GM12878 (cell line): ENCODE measurements around the gene STX7. TPM values are rescaled to one million over a fixed set of nuclear protein-coding genes. Genes with fewer than 3 reads are reported as not detected.

Experiments
- ATAC-seq: fragments of 200-7000 bp; cut with Tn5 transposase; 3 replicates; pipeline ENCODE4 v1.9.1; 2020; ENCODE audit warnings: mild to moderate bottlenecking, moderate library complexity
- BruUV-seq: library from RNA; stranded (reverse); fragments of 400-500 nt; replicated peaks from 2 replicates; lab custom pipeline; 2021; lab: Mats Ljungman, UMichigan
- CTCF ChIA-PET: fragments of 300-600 bp; sonication (Branson Sonifier 250); formaldehyde crosslinking; extraction: SDS; loops from one replicate; lab custom pipeline; 2021; ENCODE audit warnings: inconsistent platforms; lab: Yijun Ruan, JAX
- POLR2A ChIA-PET: fragments of 350-600 bp; formaldehyde crosslinking; extraction: SDS; loops from one replicate; lab custom pipeline; 2021; ENCODE audit warnings: inconsistent platforms; lab: Charles Lee
- RAD21 ChIA-PET: fragments of 300-600 bp; sonication (Branson Sonifier 250); formaldehyde crosslinking; loops from one replicate; lab custom pipeline; 2023; ENCODE audit warnings: antibody characterized with exemption; ENCODE audit not compliant: unreplicated experiment; lab: Charles Lee
- SMC1A ChIA-PET: fragments of 300-600 bp; sonication (Branson Sonifier 250); formaldehyde crosslinking; loops from one replicate; lab custom pipeline; 2023; ENCODE audit not compliant: unreplicated experiment, uncharacterized antibody; lab: Charles Lee
- DNase-seq: peaks from one replicate; pipeline ENCODE4 v3.0.0-alpha.2; 2011; ENCODE audit warnings: low read depth, low spot score
- FAIRE-seq: peaks from 3 replicates; lab custom pipeline; 2011; peaks lifted over from hg19 to GRCh38; lab: Jason Lieb, UNC
- H2AFZ ChIP-seq: 2 replicates; pipeline ENCODE4 v1.6.0; 2011; ENCODE audit warnings: low read depth, low read length, control low read depth; ENCODE audit not compliant: control insufficient read depth
- H3K27ac ChIP-seq: 2 replicates; pipeline ENCODE4 v1.5.1; 2011; ENCODE audit warnings: control low read depth; ENCODE audit not compliant: control insufficient read depth, insufficient read depth
- H3K27me3 ChIP-seq, 2 experiments: replicated peaks in 1 of 2; 2 replicates each; pipeline versions ENCODE4 v1.6.0 to v1.6.1; 2011; ENCODE audit warnings: low read length in 1 of 2; ENCODE audit not compliant: control insufficient read depth in 2 of 2, insufficient read depth in 2 of 2
- H3K36me3 ChIP-seq, 2 experiments: 2 replicates each; pipeline ENCODE4 v1.5.1; 2011; ENCODE audit warnings: low read length in 1 of 2; ENCODE audit not compliant: control insufficient read depth in 2 of 2, insufficient read depth in 2 of 2
- H3K4me1 ChIP-seq: 2 replicates; pipeline ENCODE4 v1.6.1; 2011; ENCODE audit warnings: mild to moderate bottlenecking, low read length, moderate library complexity, mixed read lengths; ENCODE audit not compliant: control insufficient read depth, insufficient read depth
- H3K4me2 ChIP-seq: 2 replicates; pipeline ENCODE4 v1.6.0; 2011; ENCODE audit warnings: control low read depth; ENCODE audit not compliant: control insufficient read depth, insufficient read depth
- H3K4me3 ChIP-seq: fragments of 200-600 bp; sonication (generic); 2 replicates; pipeline ENCODE4 v1.5.1; 2016
- H3K79me2 ChIP-seq: 2 replicates; pipeline ENCODE4 v1.6.0; 2011; ENCODE audit warnings: low read length; ENCODE audit not compliant: control insufficient read depth, insufficient read depth
- H3K9ac ChIP-seq: 2 replicates; pipeline ENCODE4 v1.8.0; 2011; ENCODE audit warnings: low read length, control low read depth, mixed read lengths; ENCODE audit not compliant: control insufficient read depth, insufficient read depth
- H3K9me3 ChIP-seq: replicated peaks from 3 replicates; pipeline ENCODE4 v1.5.1; 2011; ENCODE audit warnings: mild to moderate bottlenecking, low read length; ENCODE audit not compliant: control insufficient read depth, insufficient read depth
- H4K20me1 ChIP-seq: 2 replicates; pipeline ENCODE4 v1.6.0; 2011; ENCODE audit not compliant: control insufficient read depth, insufficient read depth
- BHLHE40 ChIP-seq, 2 experiments: fragments of 450-650 bp in 1 of 2; IDR thresholded peaks; 2 replicates each; pipeline ENCODE4 v1.6.1; 2011 to 2017; ENCODE audit warnings: low read depth in 2 of 2, borderline replicate concordance in 1 of 2, improper control_type of control experiment in 1 of 2, low read length in 1 of 2, mild to moderate bottlenecking in 1 of 2
- IKZF2 ChIP-seq, 2 experiments: fragments of 450-650 bp; IDR thresholded peaks; 2 replicates each; pipeline ENCODE4 v1.6.1; 2017; ENCODE audit warnings: mild to moderate bottlenecking in 2 of 2, moderate library complexity in 2 of 2
- MLLT1 ChIP-seq: fragments of 450-650 bp; IDR thresholded peaks from 2 replicates; pipeline ENCODE4 v1.6.1; 2016; ENCODE audit warnings: mild to moderate bottlenecking
- MXI1 ChIP-seq: fragments of 150-350 bp; IDR thresholded peaks from 2 replicates; pipeline ENCODE4 v1.6.1; 2011; ENCODE audit warnings: low read depth, mild to moderate bottlenecking, inconsistent platforms, low read length, improper control_type of control experiment
- RAD51 ChIP-seq: fragments of 450-650 bp; IDR thresholded peaks from 2 replicates; pipeline ENCODE4 v1.6.1; 2016; ENCODE audit warnings: moderate library complexity, mild to moderate bottlenecking, inconsistent platforms
- STAT3 ChIP-seq: IDR thresholded peaks from 2 replicates; pipeline ENCODE4 v1.6.1; 2011; ENCODE audit warnings: low read depth, low read length, improper control_type of control experiment
- USF2 ChIP-seq: IDR thresholded peaks from 2 replicates; pipeline ENCODE4 v1.6.1; 2011; ENCODE audit warnings: low read depth, low read length, improper control_type of control experiment, borderline replicate concordance
- WGBS: methylation state at CpG from one replicate; pipeline ENCODE4 v1.1.6; 2016; ENCODE audit warnings: low lambda C conversion rate; ENCODE audit not compliant: insufficient replicate concordance, insufficient coverage; ENCODE audit errors: missing lambda C conversion rate; 5-methylcytosine and 5-hydroxymethylcytosine counted together
- in situ Hi-C: fragments of 300-500 bp; cut with MboI; formaldehyde crosslinking; loops from 9 replicates; pipeline ENCODE4 v1.14.3; 2018; ENCODE audit warnings: mixed read lengths
- intact Hi-C: fragments of 100-400 bp; cut with micrococcal nuclease; formaldehyde crosslinking; loops from one replicate; pipeline ENCODE4 v1.14.2; 2022; ENCODE audit not compliant: unreplicated experiment
- polyA plus RNA-seq, 11 experiments: library from polyadenylated mRNA; depleted of rRNA in 4 of 11; unstranded in 6 of 11; stranded (reverse) in 5 of 11; fragments of >200 nt; fragmentation: Nextera tagmentation in 4 of 11; fragmentation: Illumina TruSeq in 1 of 11; extraction: Ambion mirVana in 4 of 11; extraction: Trizol in 1 of 11; gene quantifications; 1 replicate in 1 of 11; 2 replicates in 10 of 11; pipeline versions ENCODE4 v1.2.1 to v1.2.3, GENCODE V29; 2011 to 2016; ENCODE audit warnings: inconsistent platforms in 2 of 11, missing spikeins in 2 of 11, low read depth in 1 of 11
- total RNA-seq, 4 experiments: library from RNA; depleted of rRNA in 3 of 4; stranded (reverse); fragments of >200 nt in 3 of 4; fragmentation: Illumina TruSeq in 1 of 4; extraction: Trizol in 1 of 4; gene quantifications; 2 replicates each; pipeline versions ENCODE4 v1.2.1 to v1.2.3, GENCODE V29; 2013 to 2021
- TF ChIP-seq, protein P1 (sequence below): IDR thresholded peaks from 2 replicates; pipeline ENCODE4 v1.6.1; 2012; ENCODE audit warnings: low read depth, low read length, improper control_type of control experiment
- TF ChIP-seq, protein P2 (sequence below): fragments of 450-650 bp; IDR thresholded peaks from 2 replicates; pipeline ENCODE4 v1.6.1; 2017; ENCODE audit warnings: low read depth, mild to moderate bottlenecking, moderate library complexity
- TF ChIP-seq, protein P3 (sequence below): IDR thresholded peaks from 2 replicates; pipeline ENCODE4 v1.6.1; 2011; ENCODE audit warnings: borderline replicate concordance, low read depth, mild to moderate bottlenecking, moderate library complexity, mixed read lengths, low read length; ENCODE audit not compliant: insufficient read depth; ENCODE audit errors: extremely low read length
- TF ChIP-seq, protein P4 (sequence below): fragments of 450-650 bp; IDR thresholded peaks from 2 replicates; pipeline ENCODE4 v1.6.1; 2017; ENCODE audit warnings: mild to moderate bottlenecking, moderate library complexity

The STX7 gene
- total and polyA plus RNA-seq, 10 of the 15 experiments (the other 5 are each of a cell fraction or from before 2014, with no cell fraction given), result 26.5 to 75.5 (median 51.3) TPM

GRCh38 chr6:132511210-132511830 is 1.6 kb downstream of the STX7 start:
- BruUV-seq, result no TSS peak
- TF ChIP-seq, protein P1, sequence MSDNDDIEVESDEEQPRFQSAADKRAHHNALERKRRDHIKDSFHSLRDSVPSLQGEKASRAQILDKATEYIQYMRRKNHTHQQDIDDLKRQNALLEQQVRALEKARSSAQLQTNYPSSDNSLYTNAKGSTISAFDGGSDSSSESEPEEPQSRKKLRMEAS, result peak; percentile 78
- TF ChIP-seq MXI1, result peak; percentile 75
- TF ChIP-seq USF2, result peak; percentile 74; the same call in 1 of the 2 replicates
- no peak for TF ChIP-seq STAT3
- no peak for TF ChIP-seq MLLT1
- peak; percentile 63 to 80; a peak in 3 of 4 replicates for TF ChIP-seq BHLHE40 (IDR thresholded peaks at IDR 0.05; ENCODE audit: borderline replicate concordance in 1 of 2, low read depth in 2 of 2, low read length in 1 of 2)
- TF ChIP-seq, protein P2, sequence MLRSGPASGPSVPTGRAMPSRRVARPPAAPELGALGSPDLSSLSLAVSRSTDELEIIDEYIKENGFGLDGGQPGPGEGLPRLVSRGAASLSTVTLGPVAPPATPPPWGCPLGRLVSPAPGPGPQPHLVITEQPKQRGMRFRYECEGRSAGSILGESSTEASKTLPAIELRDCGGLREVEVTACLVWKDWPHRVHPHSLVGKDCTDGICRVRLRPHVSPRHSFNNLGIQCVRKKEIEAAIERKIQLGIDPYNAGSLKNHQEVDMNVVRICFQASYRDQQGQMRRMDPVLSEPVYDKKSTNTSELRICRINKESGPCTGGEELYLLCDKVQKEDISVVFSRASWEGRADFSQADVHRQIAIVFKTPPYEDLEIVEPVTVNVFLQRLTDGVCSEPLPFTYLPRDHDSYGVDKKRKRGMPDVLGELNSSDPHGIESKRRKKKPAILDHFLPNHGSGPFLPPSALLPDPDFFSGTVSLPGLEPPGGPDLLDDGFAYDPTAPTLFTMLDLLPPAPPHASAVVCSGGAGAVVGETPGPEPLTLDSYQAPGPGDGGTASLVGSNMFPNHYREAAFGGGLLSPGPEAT, result 0 out of 2 replicates have a peak, but pooled peaks have one; percentile 29
- TF ChIP-seq, protein P3, sequence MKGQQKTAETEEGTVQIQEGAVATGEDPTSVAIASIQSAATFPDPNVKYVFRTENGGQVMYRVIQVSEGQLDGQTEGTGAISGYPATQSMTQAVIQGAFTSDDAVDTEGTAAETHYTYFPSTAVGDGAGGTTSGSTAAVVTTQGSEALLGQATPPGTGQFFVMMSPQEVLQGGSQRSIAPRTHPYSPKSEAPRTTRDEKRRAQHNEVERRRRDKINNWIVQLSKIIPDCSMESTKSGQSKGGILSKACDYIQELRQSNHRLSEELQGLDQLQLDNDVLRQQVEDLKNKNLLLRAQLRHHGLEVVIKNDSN, result peak; percentile 45
- TF ChIP-seq, protein P4, sequence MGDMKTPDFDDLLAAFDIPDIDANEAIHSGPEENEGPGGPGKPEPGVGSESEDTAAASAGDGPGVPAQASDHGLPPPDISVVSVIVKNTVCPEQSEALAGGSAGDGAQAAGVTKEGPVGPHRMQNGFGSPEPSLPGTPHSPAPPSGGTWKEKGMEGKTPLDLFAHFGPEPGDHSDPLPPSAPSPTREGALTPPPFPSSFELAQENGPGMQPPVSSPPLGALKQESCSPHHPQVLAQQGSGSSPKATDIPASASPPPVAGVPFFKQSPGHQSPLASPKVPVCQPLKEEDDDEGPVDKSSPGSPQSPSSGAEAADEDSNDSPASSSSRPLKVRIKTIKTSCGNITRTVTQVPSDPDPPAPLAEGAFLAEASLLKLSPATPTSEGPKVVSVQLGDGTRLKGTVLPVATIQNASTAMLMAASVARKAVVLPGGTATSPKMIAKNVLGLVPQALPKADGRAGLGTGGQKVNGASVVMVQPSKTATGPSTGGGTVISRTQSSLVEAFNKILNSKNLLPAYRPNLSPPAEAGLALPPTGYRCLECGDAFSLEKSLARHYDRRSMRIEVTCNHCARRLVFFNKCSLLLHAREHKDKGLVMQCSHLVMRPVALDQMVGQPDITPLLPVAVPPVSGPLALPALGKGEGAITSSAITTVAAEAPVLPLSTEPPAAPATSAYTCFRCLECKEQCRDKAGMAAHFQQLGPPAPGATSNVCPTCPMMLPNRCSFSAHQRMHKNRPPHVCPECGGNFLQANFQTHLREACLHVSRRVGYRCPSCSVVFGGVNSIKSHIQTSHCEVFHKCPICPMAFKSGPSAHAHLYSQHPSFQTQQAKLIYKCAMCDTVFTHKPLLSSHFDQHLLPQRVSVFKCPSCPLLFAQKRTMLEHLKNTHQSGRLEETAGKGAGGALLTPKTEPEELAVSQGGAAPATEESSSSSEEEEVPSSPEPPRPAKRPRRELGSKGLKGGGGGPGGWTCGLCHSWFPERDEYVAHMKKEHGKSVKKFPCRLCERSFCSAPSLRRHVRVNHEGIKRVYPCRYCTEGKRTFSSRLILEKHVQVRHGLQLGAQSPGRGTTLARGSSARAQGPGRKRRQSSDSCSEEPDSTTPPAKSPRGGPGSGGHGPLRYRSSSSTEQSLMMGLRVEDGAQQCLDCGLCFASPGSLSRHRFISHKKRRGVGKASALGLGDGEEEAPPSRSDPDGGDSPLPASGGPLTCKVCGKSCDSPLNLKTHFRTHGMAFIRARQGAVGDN, result peak; percentile 59; the same call in 1 of the 2 replicates
- peak; percentile 27 to 45; a peak in 2 of 4 replicates for TF ChIP-seq IKZF2 (IDR thresholded peaks at IDR 0.05)
- peak; percentile 94 for TF ChIP-seq RAD51

More at GRCh38 chr6:132511210-132511830, 1.6 kb downstream of the STX7 start:
- ChIA-PET SMC1A (interaction anchor here (2.1 to 3.0 kb wide), 2 partner anchors 15 to 231 kb away, joined by 7 to 24 read pairs; no protein-coding TSS in a partner anchor), POLR2A (interaction anchor here (0.6 to 2.7 kb wide), 2 partner anchors 10 to 15 kb away, joined by 5 to 25 read pairs; no protein-coding TSS in a partner anchor), RAD21 (interaction anchor here (0.7 to 2.4 kb wide), 2 partner anchors 16 to 27 kb away, joined by 3 to 10 read pairs; no protein-coding TSS in a partner anchor), CTCF (interaction anchor here (0.8 to 1.0 kb wide), 2 partner anchors 11 to 27 kb away, joined by 3 to 4 read pairs; no protein-coding TSS in a partner anchor)
- peak overlapping the region; percentile 63 for H3K27ac ChIP-seq
- peaks cover 68% of the 10 kb centered on the region for H3K79me2 ChIP-seq
- H3K9ac ChIP-seq, result peak overlapping the region; percentile 51
- peak; percentile 40 for ATAC-seq
- H3K27me3 ChIP-seq, result no peaks in the 10 kb centered on the region
- H3K4me3 ChIP-seq, result peak overlapping the region; percentile 61
- H2AFZ ChIP-seq, result no peak overlapping the region
- DNase-seq, result no peak
- H4K20me1 ChIP-seq, result no peaks in the 10 kb centered on the region
- H3K36me3 ChIP-seq, result peaks cover 0 to 11% of the 10 kb centered on the region in 2 experiments; a peak in 1 of 4 replicates
- WGBS, result 1% methylated on average over 4 of the region's 4 CpGs
- H3K4me1 ChIP-seq, result peaks cover 9% of the 10 kb centered on the region
- in situ Hi-C loops (no loop called here), intact Hi-C loops (loop anchor here (5.0 to 10.0 kb wide), 3 partner anchors 251 to 1443 kb away; partner anchors contain the start of genes RPS12 and TBPL1)
- no peaks in the 10 kb centered on the region for H3K9me3 ChIP-seq
- H3K4me2 ChIP-seq, result peak overlapping the region; percentile 67
- no peak for FAIRE-seq
